K562 (cell line): ENCODE data around the gene SUPT3H. TPM values are rescaled to one million over a fixed set of nuclear protein-coding genes. Genes with fewer than 3 reads are reported as not detected.

Source experiments
- TEAD1 ChIP-seq, 2 experiments: fragments of 450-650 bp in 1 of 2; sonication (generic) in 1 of 2; formaldehyde crosslinking; IDR thresholded peaks; 2 replicates each; pipeline versions ENCODE4 v1.4.0 to v1.8.0; 2020 to 2022; ENCODE audit warnings: mild to moderate bottlenecking in 2 of 2, missing genetic modification reagents in 1 of 2
- polyA plus RNA-seq, 8 experiments: library from polyadenylated mRNA; depleted of rRNA in 4 of 8; stranded (reverse) in 5 of 8; unstranded in 3 of 8; fragments of >200 nt; fragmentation: Nextera tagmentation in 2 of 8; fragmentation: Illumina TruSeq in 1 of 8; extraction: Ambion mirVana in 2 of 8; extraction: Trizol in 1 of 8; gene quantifications; 2 replicates each; pipeline versions ENCODE4 v1.2.1 to v1.2.3, GENCODE V29; 2011 to 2014; ENCODE audit warnings: inconsistent platforms in 1 of 8, missing spikeins in 1 of 8
- total RNA-seq, 7 experiments: library from RNA; depleted of rRNA in 6 of 7; stranded (reverse); fragments of >200 nt in 6 of 7; fragmentation: Illumina TruSeq in 2 of 7; extraction: Trizol in 2 of 7; gene quantifications; 2 replicates each; pipeline versions ENCODE4 v1.2.1 to v1.2.3, GENCODE V29; 2011 to 2021; ENCODE audit warnings: low replicate concordance in 1 of 7
- TF ChIP-seq, protein P1 (sequence below): fragments of 450-650 bp; IDR thresholded peaks from 2 replicates; pipeline ENCODE4 v1.6.1; 2018; ENCODE audit not compliant: partially characterized antibody
- TF ChIP-seq, protein P2 (sequence below), 2 experiments: fragments of 450-650 bp; IDR thresholded peaks; 2 replicates each; pipeline ENCODE4 v1.6.1; 2016

The SUPT3H gene
- total and polyA plus RNA-seq, 9 of the 15 experiments (the other 6 are each of a cell fraction or from before 2014, with no cell fraction given): 7.2 to 16.3 (median 11.9) TPM

DNA sequence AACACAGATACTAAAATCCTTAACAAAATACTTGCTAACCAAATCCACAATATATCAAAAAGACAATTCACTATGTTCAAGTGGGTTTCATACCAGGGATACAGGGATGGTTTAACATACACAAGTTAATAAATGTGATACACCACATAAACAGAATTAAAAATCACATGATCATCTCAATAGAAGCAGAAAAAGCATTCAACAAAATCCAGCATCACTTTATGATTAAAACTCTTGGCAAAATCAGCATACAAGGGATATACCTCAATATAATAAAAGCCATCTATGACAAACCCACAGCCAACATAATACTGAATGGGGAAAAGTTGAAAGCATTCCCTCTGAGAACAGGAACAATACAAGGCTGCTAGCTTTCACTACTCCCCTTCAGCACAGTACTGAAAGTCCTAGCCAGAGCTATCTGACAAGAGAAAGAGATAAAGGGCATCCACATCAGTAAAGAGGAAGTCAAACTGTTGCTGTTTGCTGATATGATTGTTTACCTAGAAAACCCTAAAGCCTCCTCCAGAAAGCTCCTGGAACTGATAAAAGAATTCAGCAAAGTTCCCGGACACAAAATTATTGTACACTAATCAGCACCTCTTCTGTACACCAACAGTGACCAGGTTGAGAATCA, 83.6 kb downstream of the SUPT3H start (continued):
- TF ChIP-seq, protein P1, sequence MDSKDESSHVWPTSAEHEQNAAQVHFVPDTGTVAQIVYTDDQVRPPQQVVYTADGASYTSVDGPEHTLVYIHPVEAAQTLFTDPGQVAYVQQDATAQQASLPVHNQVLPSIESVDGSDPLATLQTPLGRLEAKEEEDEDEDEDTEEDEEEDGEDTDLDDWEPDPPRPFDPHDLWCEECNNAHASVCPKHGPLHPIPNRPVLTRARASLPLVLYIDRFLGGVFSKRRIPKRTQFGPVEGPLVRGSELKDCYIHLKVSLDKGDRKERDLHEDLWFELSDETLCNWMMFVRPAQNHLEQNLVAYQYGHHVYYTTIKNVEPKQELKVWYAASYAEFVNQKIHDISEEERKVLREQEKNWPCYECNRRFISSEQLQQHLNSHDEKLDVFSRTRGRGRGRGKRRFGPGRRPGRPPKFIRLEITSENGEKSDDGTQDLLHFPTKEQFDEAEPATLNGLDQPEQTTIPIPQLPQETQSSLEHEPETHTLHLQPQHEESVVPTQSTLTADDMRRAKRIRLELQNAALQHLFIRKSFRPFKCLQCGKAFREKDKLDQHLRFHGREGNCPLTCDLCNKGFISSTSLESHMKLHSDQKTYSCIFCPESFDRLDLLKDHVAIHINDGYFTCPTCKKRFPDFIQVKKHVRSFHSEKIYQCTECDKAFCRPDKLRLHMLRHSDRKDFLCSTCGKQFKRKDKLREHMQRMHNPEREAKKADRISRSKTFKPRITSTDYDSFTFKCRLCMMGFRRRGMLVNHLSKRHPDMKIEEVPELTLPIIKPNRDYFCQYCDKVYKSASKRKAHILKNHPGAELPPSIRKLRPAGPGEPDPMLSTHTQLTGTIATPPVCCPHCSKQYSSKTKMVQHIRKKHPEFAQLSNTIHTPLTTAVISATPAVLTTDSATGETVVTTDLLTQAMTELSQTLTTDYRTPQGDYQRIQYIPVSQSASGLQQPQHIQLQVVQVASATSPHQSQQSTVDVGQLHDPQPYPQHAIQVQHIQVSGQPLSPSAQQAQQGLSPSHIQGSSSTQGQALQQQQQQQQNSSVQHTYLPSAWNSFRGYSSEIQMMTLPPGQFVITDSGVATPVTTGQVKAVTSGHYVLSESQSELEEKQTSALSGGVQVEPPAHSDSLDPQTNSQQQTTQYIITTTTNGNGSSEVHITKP: peak; percentile 23
- TF ChIP-seq, protein P2, sequence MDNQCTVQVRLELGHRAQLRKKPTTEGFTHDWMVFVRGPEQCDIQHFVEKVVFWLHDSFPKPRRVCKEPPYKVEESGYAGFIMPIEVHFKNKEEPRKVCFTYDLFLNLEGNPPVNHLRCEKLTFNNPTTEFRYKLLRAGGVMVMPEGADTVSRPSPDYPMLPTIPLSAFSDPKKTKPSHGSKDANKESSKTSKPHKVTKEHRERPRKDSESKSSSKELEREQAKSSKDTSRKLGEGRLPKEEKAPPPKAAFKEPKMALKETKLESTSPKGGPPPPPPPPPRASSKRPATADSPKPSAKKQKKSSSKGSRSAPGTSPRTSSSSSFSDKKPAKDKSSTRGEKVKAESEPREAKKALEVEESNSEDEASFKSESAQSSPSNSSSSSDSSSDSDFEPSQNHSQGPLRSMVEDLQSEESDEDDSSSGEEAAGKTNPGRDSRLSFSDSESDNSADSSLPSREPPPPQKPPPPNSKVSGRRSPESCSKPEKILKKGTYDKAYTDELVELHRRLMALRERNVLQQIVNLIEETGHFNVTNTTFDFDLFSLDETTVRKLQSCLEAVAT (IDR thresholded peaks at IDR 0.05): peak; percentile 21 to 57; a peak in 2 of 4 replicates
- peak in 1 of 2 experiments; percentile 62; a peak in 2 of 4 replicates for TF ChIP-seq TEAD1 (CRISPR knock-in tag; IDR thresholded peaks at IDR 0.05)
- TF ChIP-seq, all 486 proteins: peak for 112; not testable (repeated sequence) for 374
